SK-MEL-5 (cell line): ENCODE results near the gene POU2F2. TPM values are rescaled to one million over a fixed set of nuclear protein-coding genes. Genes with fewer than 3 reads are reported as not detected.
A peak's percentile ranks its signal among the peaks of the same experiment; 100 is the strongest.
"Not testable (repeated sequence)": the region's sequence is repeated elsewhere in the genome, so short reads cannot be mapped to it uniquely, and the experiment has no call there.

Source experiments
- DNase-seq: peaks from one replicate; pipeline ENCODE4 v3.0.0-alpha.2; 2016; ENCODE audit warnings: low read depth, low spot score
- in situ Hi-C: cut with HindIII; loops from 2 replicates; pipeline ENCODE4 v1.10.0; 2016; ENCODE audit warnings: low sequenced_read_pairs, high pct_unique_total_duplicates, low pct_unique_long_range_greater_than_20kb
- small RNA-seq, 2 experiments: library from RNA; depleted of rRNA; stranded (forward); fragments of <200 nt; gene quantifications; one replicate each; pipeline ENCODE3, GENCODE V24; 2014
- total RNA-seq: library from RNA; depleted of rRNA; stranded (reverse); fragments of >200 nt; shearing (Covaris generic); gene quantifications from 2 replicates; pipeline ENCODE4 v1.2.3, GENCODE V29; 2014; rRNA removed

The POU2F2 gene
- total RNA-seq, 1 experiment from 2014 or later = not detected

GRCh38 chr19:42057846-42058245 is 74.4 kb downstream of the POU2F2 start:
- DNase-seq = no peak
- in situ Hi-C loops = no loop called here

GRCh38 chr19:42054205-42054604 is 78.0 kb downstream of the POU2F2 start:
- DNase-seq = no peak
- in situ Hi-C loops = no loop called here

- in situ Hi-C loops = no loop called here
- no peak for DNase-seq
Observed at GRCh38 chr19:42053037-42053935, 79.0 kb downstream of the POU2F2 start.

- no peak for DNase-seq
- in situ Hi-C loops = no loop called here
Observed at GRCh38 chr19:42052241-42052863, 79.9 kb downstream of the POU2F2 start.

- in situ Hi-C loops = no loop called here
- DNase-seq = no peak
Observed at GRCh38 chr19:42051166-42052115, 80.8 kb downstream of the POU2F2 start.

- in situ Hi-C loops = no loop called here
- peak; percentile 17 for DNase-seq
Observed at GRCh38 chr19:42048992-42049391, 83.3 kb downstream of the POU2F2 start.

GRCh38 chr19:42045575-42045974 is 86.7 kb downstream of the POU2F2 start:
- in situ Hi-C loops = no loop called here
- no peak for DNase-seq

GRCh38 chr19:42042455-42043170 is 89.6 kb downstream of the POU2F2 start:
- DNase-seq = no peak
- in situ Hi-C loops = no loop called here

GRCh38 chr19:42040491-42040890 is 91.8 kb downstream of the POU2F2 start:
- DNase-seq, in situ Hi-C loops: not testable (repeated sequence)

GRCh38 chr19:42040031-42040430 is 92.2 kb downstream of the POU2F2 start:
- in situ Hi-C loops = no loop called here

GRCh38 chr19:42038666-42039065 is 93.6 kb downstream of the POU2F2 start:
- no peak for DNase-seq
- in situ Hi-C loops = no loop called here

More at GRCh38 chr19:42040031-42040430, 92.2 kb downstream of the POU2F2 start:
- no peak for DNase-seq

GRCh38 chr19:42037649-42038048 is 94.6 kb downstream of the POU2F2 start:
- in situ Hi-C loops = no loop called here
- no peak for DNase-seq

Small RNAs within 50 kb of the gene (small RNA-seq; reads per million reads assigned to genes)
- 0 reads per million in 2 experiments for gene MIR4323

Other genes with a start within 250 kb of the POU2F2 start
- 18.9 and 24.9 TPM in 2 replicates for gene ARHGEF1, start 249.3 kb downstream of the POU2F2 start, total RNA-seq
- not detected in 2 replicates for gene ERFL, start 204.0 kb downstream of the POU2F2 start, total RNA-seq
- gene RABAC1, start 173.1 kb downstream of the POU2F2 start, total RNA-seq = 137 and 154 TPM in 2 replicates
- 1.2 and 2.7 TPM in 2 replicates for gene ATP1A3, start 138.2 kb downstream of the POU2F2 start, total RNA-seq
- gene GRIK5, start 62.2 kb downstream of the POU2F2 start, total RNA-seq = not detected in 2 replicates
- gene ZNF574, start 56.3 kb downstream of the POU2F2 start, total RNA-seq = 11.9 and 13.8 TPM in 2 replicates
- 19.5 and 23.9 TPM in 2 replicates for gene DEDD2, start 85.2 kb upstream of the POU2F2 start, total RNA-seq
- 6.8 and 8.9 TPM in 2 replicates for gene ZNF526, start 87.9 kb upstream of the POU2F2 start, total RNA-seq
- 18.7 and 19.0 TPM in 2 replicates for gene GSK3A, start 110.2 kb upstream of the POU2F2 start, total RNA-seq
- gene ERF, start 122.7 kb upstream of the POU2F2 start, total RNA-seq = 25.5 and 32.7 TPM in 2 replicates
- gene CIC, start 136.8 kb upstream of the POU2F2 start, total RNA-seq = 5.2 and 11.3 TPM in 2 replicates
- 1.1 and 1.2 TPM in 2 replicates for gene PRR19, start 169.7 kb upstream of the POU2F2 start, total RNA-seq
- 45.4 and 50.9 TPM in 2 replicates for gene PAFAH1B3, start 170.2 kb upstream of the POU2F2 start, total RNA-seq
- gene TMEM145, start 180.9 kb upstream of the POU2F2 start, total RNA-seq = 0.51 and 0.98 TPM in 2 replicates
- 8.8 and 8.9 TPM in 2 replicates for gene MEGF8, start 193.2 kb upstream of the POU2F2 start, total RNA-seq